Measurements from ENCODE around the gene CPEB4.

The CPEB4 gene

GRCh38 chr5:173941102-173941501 lies 53.0 kb downstream of the CPEB4 start:
- no peak overlapping the region for H3K27ac ChIP-seq
- H3K36me3 ChIP-seq, result peaks cover 13% of the 10 kb centered on the region
- no peaks in the 10 kb centered on the region for H3K9me3 ChIP-seq (ENCODE audit: severe bottlenecking)
- no peaks in the 10 kb centered on the region for H3K27me3 ChIP-seq (ENCODE audit: insufficient read depth, low read depth, severe bottlenecking)
- DNase-seq, result no peak
- H3K4me3 ChIP-seq (ENCODE audit: low read depth, low read length), result no peak overlapping the region
- TF ChIP-seq, protein P1, sequence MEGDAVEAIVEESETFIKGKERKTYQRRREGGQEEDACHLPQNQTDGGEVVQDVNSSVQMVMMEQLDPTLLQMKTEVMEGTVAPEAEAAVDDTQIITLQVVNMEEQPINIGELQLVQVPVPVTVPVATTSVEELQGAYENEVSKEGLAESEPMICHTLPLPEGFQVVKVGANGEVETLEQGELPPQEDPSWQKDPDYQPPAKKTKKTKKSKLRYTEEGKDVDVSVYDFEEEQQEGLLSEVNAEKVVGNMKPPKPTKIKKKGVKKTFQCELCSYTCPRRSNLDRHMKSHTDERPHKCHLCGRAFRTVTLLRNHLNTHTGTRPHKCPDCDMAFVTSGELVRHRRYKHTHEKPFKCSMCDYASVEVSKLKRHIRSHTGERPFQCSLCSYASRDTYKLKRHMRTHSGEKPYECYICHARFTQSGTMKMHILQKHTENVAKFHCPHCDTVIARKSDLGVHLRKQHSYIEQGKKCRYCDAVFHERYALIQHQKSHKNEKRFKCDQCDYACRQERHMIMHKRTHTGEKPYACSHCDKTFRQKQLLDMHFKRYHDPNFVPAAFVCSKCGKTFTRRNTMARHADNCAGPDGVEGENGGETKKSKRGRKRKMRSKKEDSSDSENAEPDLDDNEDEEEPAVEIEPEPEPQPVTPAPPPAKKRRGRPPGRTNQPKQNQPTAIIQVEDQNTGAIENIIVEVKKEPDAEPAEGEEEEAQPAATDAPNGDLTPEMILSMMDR (IDR thresholded peaks at IDR 0.05; ENCODE audit: low read depth, low read length), result no peak

DNA sequence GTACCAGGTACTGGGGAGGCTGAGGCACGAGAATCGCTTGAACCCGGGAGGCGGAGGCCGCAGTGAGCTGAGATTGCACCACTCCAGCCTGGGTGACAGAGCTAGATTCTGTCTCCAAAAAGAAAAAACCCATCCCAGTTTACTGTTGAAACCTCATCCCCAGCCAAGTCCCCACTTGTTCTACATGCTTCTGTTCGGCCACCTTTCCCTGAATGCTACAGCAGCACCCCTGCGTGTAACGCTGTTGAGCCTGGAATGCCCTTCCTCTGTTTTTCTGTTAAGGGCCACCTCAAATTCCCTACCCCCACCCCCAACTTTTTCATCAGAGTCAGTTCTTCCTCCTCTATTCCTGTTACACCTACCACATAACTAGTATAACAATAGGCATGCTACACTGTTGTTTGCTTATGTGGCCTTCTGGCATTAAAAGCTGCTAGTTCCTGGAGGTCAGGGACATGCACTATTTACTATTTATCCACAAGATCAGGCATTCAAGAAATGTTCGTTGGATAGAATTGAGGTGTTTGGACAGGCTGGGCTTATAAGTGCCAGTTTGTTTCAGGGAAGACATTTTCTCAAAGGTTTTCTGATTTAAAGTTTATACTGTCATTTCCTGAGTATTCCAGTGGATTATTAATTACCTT lies 53.7 kb downstream of the CPEB4 start:
- Histone ChIP-seq H3K9me3 (ENCODE audit: severe bottlenecking) (no peaks in the 10 kb centered on the region), H3K36me3 (peaks cover 19% of the 10 kb centered on the region), H3K27me3 (ENCODE audit: insufficient read depth, low read depth, severe bottlenecking) (no peaks in the 10 kb centered on the region), H3K27ac (no peak overlapping the region), H3K4me3 (ENCODE audit: low read depth, low read length) (no peak overlapping the region)
- DNase-seq, result no peak
- TF ChIP-seq, protein P1 (IDR thresholded peaks at IDR 0.05; ENCODE audit: low read depth, low read length), result no peak

DNA sequence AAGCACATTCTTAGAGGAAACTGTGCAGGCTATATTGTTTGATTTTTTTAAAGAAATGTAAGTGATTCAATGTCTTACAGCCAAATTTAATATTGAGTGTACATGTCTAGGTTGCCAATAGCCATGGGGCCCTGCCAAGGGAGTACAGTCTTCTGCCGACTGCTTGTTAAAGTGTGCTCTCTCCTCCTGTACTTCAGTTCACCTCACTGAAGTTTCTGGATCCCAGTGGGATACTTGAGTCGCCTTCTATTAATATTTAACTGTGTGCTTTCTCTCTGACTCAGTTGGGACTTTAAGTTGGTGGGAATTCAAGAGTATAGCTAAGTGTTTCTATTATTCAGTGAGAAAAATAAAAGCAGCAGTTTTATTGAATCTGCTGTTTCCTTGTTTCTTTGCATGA lies 56.4 kb downstream of the CPEB4 start:
- TF ChIP-seq, protein P1 (IDR thresholded peaks at IDR 0.05; ENCODE audit: low read depth, low read length), result no peak
- no peaks in the 10 kb centered on the region for H3K27me3 ChIP-seq (ENCODE audit: insufficient read depth, low read depth, severe bottlenecking)
- no peak overlapping the region for H3K27ac ChIP-seq
- H3K36me3 ChIP-seq, result peaks cover 27% of the 10 kb centered on the region
- DNase-seq, result no peak
- no peak overlapping the region for H3K4me3 ChIP-seq (ENCODE audit: low read depth, low read length)
- H3K9me3 ChIP-seq (ENCODE audit: severe bottlenecking), result no peaks in the 10 kb centered on the region

- TF ChIP-seq, protein P1 (IDR thresholded peaks at IDR 0.05; ENCODE audit: low read depth, low read length), result no peak
- Histone ChIP-seq H3K27me3 (ENCODE audit: insufficient read depth, low read depth, severe bottlenecking) (no peaks in the 10 kb centered on the region), H3K36me3 (peaks cover 31% of the 10 kb centered on the region), H3K9me3 (ENCODE audit: severe bottlenecking) (no peaks in the 10 kb centered on the region), H3K27ac (no peak overlapping the region), H3K4me3 (ENCODE audit: low read depth, low read length) (no peak overlapping the region)
- no peak for DNase-seq
These were observed 57.0 kb downstream of the CPEB4 start for GRCh38 chr5:173945160-173945559.

- DNase-seq, result no peak
- TF ChIP-seq, protein P1 (IDR thresholded peaks at IDR 0.05; ENCODE audit: low read depth, low read length), result no peak
- Histone ChIP-seq H3K9me3 (ENCODE audit: severe bottlenecking) (no peaks in the 10 kb centered on the region), H3K27ac (no peak overlapping the region), H3K36me3 (peaks cover 43% of the 10 kb centered on the region), H3K27me3 (ENCODE audit: insufficient read depth, low read depth, severe bottlenecking) (no peaks in the 10 kb centered on the region), H3K4me3 (ENCODE audit: low read depth, low read length) (no peak overlapping the region)
These were observed 58.2 kb downstream of the CPEB4 start for GRCh38 chr5:173946323-173946722.

- Histone ChIP-seq H3K36me3 (peaks cover 75% of the 10 kb centered on the region), H3K4me3 (ENCODE audit: low read depth, low read length) (no peak overlapping the region), H3K9me3 (ENCODE audit: severe bottlenecking) (no peaks in the 10 kb centered on the region), H3K27ac (no peak overlapping the region), H3K27me3 (ENCODE audit: insufficient read depth, low read depth, severe bottlenecking) (no peaks in the 10 kb centered on the region)
- DNase-seq, result no peak
- TF ChIP-seq, protein P1 (IDR thresholded peaks at IDR 0.05; ENCODE audit: low read depth, low read length), result no peak
These were observed 62.7 kb downstream of the CPEB4 start for GRCh38 chr5:173950829-173951228.

All from WERI-Rb-1 (cell line).